GM12874 (cell line): ENCODE data around the gene TADA2B.

ENCODE experiments used
- CTCF ChIP-seq: IDR thresholded peaks from 2 replicates; pipeline ENCODE4 v1.5.1; 2011; ENCODE audit warnings: low read depth, mild to moderate bottlenecking, control low read depth, low read length, moderate library complexity; ENCODE audit not compliant: insufficient read depth

Gene TADA2B

GRCh38 chr4:7023901-7024300, 19.3 kb upstream of the TADA2B start:
- no peak for TF ChIP-seq CTCF

DNA sequence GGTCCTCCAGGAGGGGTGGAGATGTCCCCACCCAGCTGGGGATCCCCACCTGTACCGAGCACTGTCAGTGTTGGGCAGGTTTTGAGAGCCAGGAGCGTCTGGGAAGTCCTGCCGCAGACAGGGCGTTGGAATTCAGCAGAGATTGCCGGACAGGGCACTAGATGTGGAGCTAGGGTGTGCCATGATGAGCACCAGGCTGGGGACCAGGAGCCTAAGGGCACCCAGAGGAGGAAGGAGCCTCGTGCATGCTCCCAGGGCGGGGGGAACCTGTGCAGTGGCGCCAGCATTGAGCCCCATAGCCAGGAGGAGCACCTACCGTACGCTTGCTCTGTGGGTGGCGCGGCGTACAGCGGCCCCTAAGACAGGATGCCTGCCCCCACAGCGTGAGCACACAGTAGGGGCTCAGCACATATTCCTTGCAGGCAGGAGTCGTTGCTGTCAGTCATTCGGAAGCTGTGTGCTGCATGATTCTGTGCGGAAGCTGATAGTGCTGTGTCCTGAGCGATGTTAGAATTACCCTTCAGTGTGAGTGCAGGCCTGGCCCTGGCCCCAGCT, 18.8 kb upstream of the TADA2B start:
- TF ChIP-seq CTCF, result no peak

DNA sequence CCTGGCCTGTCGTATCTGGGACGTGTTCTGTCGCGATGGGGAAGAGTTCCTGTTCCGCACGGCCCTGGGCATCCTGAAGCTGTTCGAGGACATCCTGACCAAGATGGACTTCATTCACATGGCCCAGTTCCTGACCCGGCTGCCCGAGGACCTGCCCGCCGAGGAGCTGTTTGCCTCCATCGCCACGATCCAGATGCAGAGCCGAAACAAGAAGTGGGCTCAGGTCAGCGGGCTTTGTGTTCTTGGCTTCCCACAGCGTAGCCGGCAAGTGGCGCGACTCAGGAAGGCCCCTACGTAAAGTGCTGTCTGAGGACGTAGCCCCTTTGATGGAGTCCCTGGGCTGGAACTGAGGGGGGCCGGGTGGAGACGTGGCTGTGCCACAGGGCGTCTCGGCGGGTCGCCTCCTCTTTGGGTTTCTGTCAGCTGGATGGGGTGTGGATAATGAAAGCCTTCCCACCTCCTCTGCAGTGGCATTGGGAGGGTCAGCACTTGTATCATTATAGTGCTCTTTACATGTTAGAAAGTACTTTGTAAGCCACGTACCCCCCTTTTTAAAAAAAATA, 18.1 kb upstream of the TADA2B start:
- TF ChIP-seq CTCF, result no peak

DNA sequence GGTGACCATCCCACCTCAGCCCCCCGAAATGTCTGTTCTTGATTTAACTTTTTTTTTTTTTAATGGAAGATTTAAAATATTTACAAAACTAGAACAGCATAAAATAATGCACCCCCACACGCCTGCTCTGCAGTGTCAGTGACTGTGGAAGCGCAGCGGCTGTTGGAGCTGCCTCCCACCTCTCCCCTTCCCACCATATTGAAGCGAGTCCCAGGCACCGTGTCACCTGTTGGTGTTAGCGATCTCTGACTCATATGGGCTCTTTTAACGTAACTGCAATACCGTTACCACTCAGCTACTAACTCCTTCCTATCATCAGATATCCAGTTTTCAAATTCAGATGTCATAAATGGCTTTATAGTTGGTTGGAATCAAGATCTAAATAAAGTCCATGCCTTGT, 17.1 kb upstream of the TADA2B start:
- no peak for TF ChIP-seq CTCF

GRCh38 chr4:7027284-7027683, 15.9 kb upstream of the TADA2B start:
- TF ChIP-seq CTCF, result no peak

GRCh38 chr4:7027913-7028312, 15.3 kb upstream of the TADA2B start:
- TF ChIP-seq CTCF, result no peak

DNA sequence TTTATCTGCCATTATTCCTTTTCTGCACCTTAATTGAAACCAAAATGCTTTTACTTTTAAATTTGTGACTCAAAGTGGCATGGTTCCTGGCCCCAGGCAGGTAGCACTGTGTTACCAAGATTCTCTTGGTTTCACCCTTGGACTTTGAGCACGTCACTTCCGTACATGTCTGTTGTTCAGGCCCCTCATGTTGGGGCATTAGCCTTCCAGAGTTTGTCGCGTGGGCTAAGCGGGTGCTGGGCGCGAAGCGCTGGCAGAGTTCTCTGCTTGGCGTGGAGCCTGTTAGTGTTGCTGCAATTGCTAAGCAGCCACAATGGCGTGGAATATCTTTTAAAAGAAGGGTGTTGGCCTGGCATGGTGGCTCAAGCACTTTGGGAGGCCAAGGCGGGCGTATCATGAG, 14.0 kb upstream of the TADA2B start:
- no peak for TF ChIP-seq CTCF
